AG04450 (cell line): Measurements from ENCODE around the gene PIGK. TPM values are rescaled to one million over a fixed set of nuclear protein-coding genes. Genes with fewer than 3 reads are reported as not detected.

ENCODE experiments used
- CTCF ChIA-PET: fragments of 300-600, 350-600 bp; formaldehyde crosslinking; extraction: SDS; loops from one replicate; lab custom pipeline; 2022; ENCODE audit warnings: antibody characterized with exemption, inconsistent platforms; lab: Charles Lee
- POLR2A ChIA-PET: fragments of 350-600 bp; formaldehyde crosslinking; extraction: SDS; loops from one replicate; lab custom pipeline; 2021; ENCODE audit warnings: antibody characterized with exemption, inconsistent platforms; lab: Yijun Ruan, JAX
- DNase-seq: peaks from one replicate; pipeline ENCODE4 v3.0.0-alpha.2; 2011; ENCODE audit warnings: low read depth, low spot score
- H3K27ac ChIP-seq: one replicate; pipeline ENCODE4 v1.5.1; 2012; ENCODE audit warnings: low read depth, low read length, control low read depth
- H3K27me3 ChIP-seq: one replicate; pipeline ENCODE4 v1.6.0; 2012; ENCODE audit warnings: low read length; ENCODE audit not compliant: control insufficient read depth, insufficient read depth
- H3K4me3 ChIP-seq: 2 replicates; pipeline ENCODE4 v1.5.1; 2011; ENCODE audit warnings: mild to moderate bottlenecking, low read depth, low read length, control low read depth
- H3K9me3 ChIP-seq: 2 replicates; pipeline ENCODE4 v1.5.1; 2012; ENCODE audit warnings: low read length; ENCODE audit not compliant: control insufficient read depth, insufficient read depth
- CTCF ChIP-seq: IDR thresholded peaks from 2 replicates; pipeline ENCODE4 v1.5.1; 2011; ENCODE audit warnings: low read depth, low read length, control low read depth, inconsistent platforms
- polyA plus RNA-seq: library from polyadenylated mRNA; depleted of rRNA; stranded (reverse); fragments of >200 nt; gene quantifications from 2 replicates; pipeline ENCODE4 v1.2.3, GENCODE V29; 2011

The PIGK gene
- polyA plus RNA-seq, 1 experiment: 48.8 TPM

- DNase-seq: no peak
- Histone ChIP-seq H3K27me3 (no peaks in the 10 kb centered on the region), H3K9me3 (no peaks in the 10 kb centered on the region), H3K4me3 (no peak overlapping the region), H3K27ac (no peak overlapping the region)
- ChIA-PET POLR2A (no interaction called here), CTCF (no interaction called here)
- no peak for TF ChIP-seq CTCF
Measured at GRCh38 chr1:77096496-77097255, 122.6 kb downstream of the PIGK start.

DNA sequence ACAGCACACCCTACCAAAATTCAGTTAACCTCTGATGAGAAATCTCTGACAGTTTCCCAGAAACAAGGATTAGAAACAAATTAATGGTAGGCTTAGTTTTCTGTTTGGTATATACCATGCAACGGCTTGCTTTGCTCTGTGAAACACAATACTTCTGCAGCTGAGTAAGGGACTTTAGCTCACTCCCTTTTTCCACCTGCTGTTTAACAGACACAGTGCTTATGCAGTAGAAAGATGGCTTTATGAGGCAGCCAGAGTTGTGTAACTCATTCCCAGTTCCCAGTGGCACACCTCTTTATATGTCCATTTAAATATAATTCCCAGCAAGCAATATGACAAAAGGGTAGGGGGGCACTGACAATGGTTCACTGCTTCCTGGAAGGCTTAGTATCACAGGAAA lies 124.0 kb downstream of the PIGK start:
- no peak for DNase-seq
- H3K9me3 ChIP-seq: no peaks in the 10 kb centered on the region
- ChIA-PET POLR2A (interaction anchor here (0.6 kb wide), 1 partner anchor 8 kb away, joined by 8 read pairs; no protein-coding TSS in a partner anchor), CTCF (no interaction called here)
- H3K27me3 ChIP-seq: no peaks in the 10 kb centered on the region
- TF ChIP-seq CTCF: no peak
- H3K4me3 ChIP-seq: no peak overlapping the region
- H3K27ac ChIP-seq: no peak overlapping the region

- Histone ChIP-seq H3K27me3 (no peaks in the 10 kb centered on the region), H3K4me3 (no peak overlapping the region), H3K9me3 (no peaks in the 10 kb centered on the region), H3K27ac (no peak overlapping the region)
- no peak for DNase-seq
- ChIA-PET POLR2A (no interaction called here), CTCF (no interaction called here)
- TF ChIP-seq CTCF: no peak
Measured at GRCh38 chr1:77089756-77090155, 129.5 kb downstream of the PIGK start.

DNA sequence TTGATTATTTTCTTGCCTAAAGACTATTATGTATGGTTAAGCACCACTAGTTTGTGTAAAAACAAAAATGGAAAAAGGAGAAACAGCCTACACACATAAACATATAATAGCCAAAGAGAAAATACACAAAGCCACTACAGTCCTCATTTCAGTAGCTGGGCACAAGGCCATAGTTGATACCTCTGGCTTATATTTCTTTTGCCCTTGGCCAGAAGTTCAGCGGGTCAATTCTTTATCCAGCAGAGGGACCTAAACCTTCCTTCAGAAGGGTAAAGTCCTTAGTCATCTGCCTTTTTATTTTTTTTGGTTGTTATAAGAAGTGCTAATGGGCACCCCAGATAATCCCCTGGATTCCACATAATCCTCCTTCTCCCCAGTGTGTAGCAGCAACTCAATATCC lies 134.1 kb downstream of the PIGK start:
- Histone ChIP-seq H3K27me3 (no peaks in the 10 kb centered on the region), H3K4me3 (no peak overlapping the region), H3K9me3 (no peaks in the 10 kb centered on the region), H3K27ac (no peak overlapping the region)
- ChIA-PET CTCF (no interaction called here), POLR2A (no interaction called here)
- no peak for DNase-seq
- TF ChIP-seq CTCF: no peak

DNA sequence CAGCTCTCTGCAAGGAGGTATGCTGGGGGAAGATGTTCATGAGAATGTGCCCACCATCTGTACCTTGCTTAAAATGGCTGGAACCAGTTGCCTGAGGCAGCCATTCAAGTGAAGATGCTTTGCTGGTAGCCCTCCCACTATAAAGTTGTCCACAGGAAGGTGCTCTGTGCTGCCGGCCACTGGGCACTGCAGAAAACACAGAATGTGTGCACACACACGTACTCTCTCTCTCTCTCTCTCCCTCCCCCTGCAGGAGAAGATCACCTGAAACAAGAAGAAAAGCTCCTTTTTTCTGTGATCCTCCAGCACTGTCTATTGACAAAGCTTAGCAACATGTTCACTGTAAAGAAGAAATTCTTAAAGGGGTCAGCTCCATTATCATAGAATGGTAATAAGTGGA lies 134.8 kb downstream of the PIGK start:
- H3K27ac ChIP-seq: no peak overlapping the region
- TF ChIP-seq CTCF: no peak
- POLR2A ChIA-PET: no interaction called here
- CTCF ChIA-PET: no interaction called here
- no peak for DNase-seq
- H3K27me3 ChIP-seq: no peaks in the 10 kb centered on the region
- no peak overlapping the region for H3K4me3 ChIP-seq
- no peaks in the 10 kb centered on the region for H3K9me3 ChIP-seq
